Cardiac muscle cell (in vitro differentiated cells and primary cell): ENCODE measurements around the gene PLXNA2. TPM values are rescaled to one million over a fixed set of nuclear protein-coding genes. Genes with fewer than 3 reads are reported as not detected.
A peak's percentile ranks its signal among the peaks of the same experiment; 100 is the strongest.

Experiments
- DNase-seq, 2 donors: peaks; one replicate each; pipeline versions ENCODE4 v3.0.0 to v3.0.0-alpha.2; 2010 to 2017; ENCODE audit warnings: low read depth in 1 of 2, low spot score in 1 of 2
- H3K27ac ChIP-seq: fragments of 200-600 bp; sonication (generic); 2 replicates; pipeline ENCODE4 v1.5.1; 2016
- H3K27me3 ChIP-seq: fragments of 200-600 bp; sonication (generic); 2 replicates; pipeline ENCODE4 v1.6.0; 2016; ENCODE audit warnings: control low read depth
- H3K36me3 ChIP-seq: fragments of 200-600 bp; sonication (generic); 2 replicates; pipeline ENCODE4 v1.5.1; 2016; ENCODE audit warnings: control low read depth
- H3K4me1 ChIP-seq: fragments of 200-600 bp; sonication (generic); 2 replicates; pipeline ENCODE4 v1.8.1; 2017; ENCODE audit warnings: low read depth, mild to moderate bottlenecking, mixed run types
- H3K4me3 ChIP-seq: fragments of 200-600 bp; sonication (generic); 2 replicates; pipeline ENCODE4 v1.5.1; 2016; ENCODE audit warnings: mild to moderate bottlenecking
- H3K9me3 ChIP-seq: fragments of 200-600 bp; sonication (generic); 2 replicates; pipeline ENCODE4 v1.5.1; 2017; ENCODE audit warnings: low read depth, mild to moderate bottlenecking, control low read depth
- CTCF ChIP-seq: IDR thresholded peaks from 2 replicates; pipeline ENCODE4 v1.5.1; 2012; ENCODE audit warnings: low read depth, mild to moderate bottlenecking, low read length
- polyA plus RNA-seq: library from polyadenylated mRNA; unstranded; fragments of >200 nt; fragmentation: Nextera tagmentation; extraction: Ambion mirVana; gene quantifications from 2 replicates; pipeline ENCODE4 v1.2.1, GENCODE V29; 2016
- total RNA-seq: library from RNA; depleted of rRNA; stranded (reverse); fragments of >200 nt; gene quantifications from 2 replicates; pipeline ENCODE4 v1.2.3, GENCODE V29; 2016

Gene PLXNA2
- total and polyA plus RNA-seq, 2 experiments from 2014 or later = 23.2 to 55.3 TPM

GRCh38 chr1:208173749-208174148 lies 70.4 kb downstream of the PLXNA2 start:
- H3K4me1 ChIP-seq = peaks cover 45% of the 10 kb centered on the region
- no peak overlapping the region for H3K4me3 ChIP-seq
- no peak overlapping the region for H3K27ac ChIP-seq
- DNase-seq = no peak
- no peaks in the 10 kb centered on the region for H3K27me3 ChIP-seq
- H3K9me3 ChIP-seq = no peaks in the 10 kb centered on the region
- no peaks in the 10 kb centered on the region for H3K36me3 ChIP-seq
- no peak for TF ChIP-seq CTCF

DNA sequence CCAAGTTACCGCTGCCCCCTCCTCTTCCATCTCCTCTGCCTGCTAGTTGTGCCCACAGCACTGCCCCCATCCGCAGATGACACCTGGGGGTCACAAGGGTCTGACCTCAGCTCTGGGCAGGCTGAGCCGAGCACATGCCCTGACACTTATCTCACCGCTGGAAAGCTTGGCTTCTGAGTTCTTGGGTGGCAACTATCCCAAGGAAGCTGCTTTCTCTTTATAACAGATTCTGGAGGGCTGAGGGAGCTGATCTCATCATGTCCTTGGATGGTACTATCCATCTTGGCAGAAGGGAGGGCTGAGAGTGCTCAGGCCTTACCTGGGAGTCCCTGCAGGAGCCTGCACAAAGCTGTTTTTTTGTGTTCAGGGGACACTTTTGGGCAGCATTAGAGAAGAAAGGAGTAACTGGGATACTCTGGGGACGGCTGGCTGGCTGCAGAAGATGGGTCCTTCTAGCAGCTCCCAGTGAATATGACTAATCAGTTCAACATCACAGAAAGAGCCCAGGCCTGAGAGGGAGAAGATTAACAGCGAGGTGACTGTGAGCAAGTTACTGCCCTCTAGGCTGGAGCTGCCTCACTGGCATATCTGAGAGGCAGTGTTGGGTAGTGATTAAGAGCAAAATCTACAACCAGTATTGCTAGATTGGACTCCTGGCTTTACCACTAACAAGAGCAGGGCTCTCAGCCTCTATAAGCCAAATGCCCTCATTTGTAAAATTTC lies 71.6 kb downstream of the PLXNA2 start:
- DNase-seq = no peak
- no peak for TF ChIP-seq CTCF
- H3K27me3 ChIP-seq = no peaks in the 10 kb centered on the region
- H3K36me3 ChIP-seq = no peaks in the 10 kb centered on the region
- H3K9me3 ChIP-seq = no peaks in the 10 kb centered on the region
- peaks cover 35% of the 10 kb centered on the region for H3K4me1 ChIP-seq
- no peak overlapping the region for H3K4me3 ChIP-seq
- no peak overlapping the region for H3K27ac ChIP-seq

DNA sequence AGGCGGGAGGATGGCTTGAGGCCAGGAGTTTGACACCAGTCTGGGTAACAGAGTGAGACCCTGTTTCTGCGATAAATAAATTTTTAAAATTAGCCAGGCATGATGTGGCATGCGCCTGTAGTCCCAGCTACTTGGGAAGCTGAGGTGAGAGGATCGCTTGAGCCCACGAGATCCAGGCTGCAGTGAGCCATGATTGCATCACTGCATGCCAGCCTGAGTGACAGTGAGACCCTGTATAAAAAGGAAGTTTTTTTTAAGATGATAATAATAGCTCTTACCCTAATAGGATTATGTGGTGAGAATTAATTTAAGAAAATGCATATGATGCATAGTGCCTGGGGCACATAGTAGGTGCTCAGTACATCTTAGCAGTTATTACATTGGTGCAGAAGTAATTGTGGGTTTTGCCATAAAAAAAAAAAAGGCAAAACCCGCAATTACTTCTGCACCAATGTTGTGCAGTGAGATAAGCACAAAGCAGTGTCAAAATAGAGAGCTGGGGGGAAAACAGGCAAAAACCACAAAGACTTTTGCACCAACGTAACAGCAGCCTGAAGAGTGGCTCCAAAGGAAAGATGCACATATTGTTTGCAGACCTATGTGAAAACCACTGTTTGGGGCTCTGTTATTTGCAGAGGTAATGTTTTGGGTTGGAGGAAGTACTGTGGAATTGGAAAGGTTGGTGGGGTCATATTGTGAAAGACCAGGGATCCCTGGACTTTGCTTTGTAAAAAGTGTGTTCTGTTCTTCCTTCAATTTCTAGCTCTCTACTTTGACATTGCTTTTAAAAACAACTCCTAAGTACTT lies 72.4 kb downstream of the PLXNA2 start:
- DNase-seq = no peak
- no peaks in the 10 kb centered on the region for H3K27me3 ChIP-seq
- no peak for TF ChIP-seq CTCF
- no peaks in the 10 kb centered on the region for H3K36me3 ChIP-seq
- no peak overlapping the region for H3K4me3 ChIP-seq
- H3K27ac ChIP-seq = no peak overlapping the region
- H3K4me1 ChIP-seq = peaks cover 36% of the 10 kb centered on the region
- H3K9me3 ChIP-seq = no peaks in the 10 kb centered on the region

GRCh38 chr1:208170252-208170651 lies 73.9 kb downstream of the PLXNA2 start:
- no peak overlapping the region for H3K4me3 ChIP-seq
- no peak overlapping the region for H3K27ac ChIP-seq
- H3K27me3 ChIP-seq = no peaks in the 10 kb centered on the region
- DNase-seq = no peak
- no peaks in the 10 kb centered on the region for H3K9me3 ChIP-seq
- peaks cover 43% of the 10 kb centered on the region for H3K4me1 ChIP-seq
- H3K36me3 ChIP-seq = no peaks in the 10 kb centered on the region
- no peak for TF ChIP-seq CTCF

GRCh38 chr1:208169081-208169879 lies 74.9 kb downstream of the PLXNA2 start:
- Histone ChIP-seq H3K4me3 (no peak overlapping the region), H3K36me3 (no peaks in the 10 kb centered on the region), H3K9me3 (no peaks in the 10 kb centered on the region), H3K27me3 (no peaks in the 10 kb centered on the region), H3K4me1 (peaks cover 53% of the 10 kb centered on the region), H3K27ac (no peak overlapping the region)
- DNase-seq = peak in 1 of 2 donors; percentile 60
- TF ChIP-seq CTCF = no peak
